H9 (cell line): ENCODE measurements around the gene TINAG. TPM values are rescaled to one million over a fixed set of nuclear protein-coding genes. Genes with fewer than 3 reads are reported as not detected.

Experiments used
- DNase-seq: peaks from one replicate; pipeline ENCODE4 v3.0.0-alpha.2; 2017
- H2AFZ ChIP-seq: one replicate; pipeline ENCODE4 v1.6.1; 2013; ENCODE audit warnings: mild to moderate bottlenecking, low read length, control low read depth, moderate library complexity
- H2AK5ac ChIP-seq: 2 replicates; pipeline ENCODE4 v1.6.1; 2013; ENCODE audit warnings: low read length, control low read depth, mixed read lengths; ENCODE audit not compliant: insufficient read length
- H2BK120ac ChIP-seq: one replicate; pipeline ENCODE4 v1.6.1; 2013; ENCODE audit warnings: low read depth, mild to moderate bottlenecking, low read length, control low read depth, inconsistent platforms; ENCODE audit not compliant: poor library complexity, severe bottlenecking
- H2BK12ac ChIP-seq: 2 replicates; pipeline ENCODE4 v1.6.1; 2013; ENCODE audit warnings: low read length, control low read depth, mixed read lengths, low read depth; ENCODE audit not compliant: insufficient read length
- H2BK15ac ChIP-seq: 2 replicates; pipeline ENCODE4 v1.6.1; 2013; ENCODE audit warnings: low read depth, low read length, control low read depth
- H2BK20ac ChIP-seq: one replicate; pipeline ENCODE4 v1.6.1; 2013; ENCODE audit warnings: low read depth, mild to moderate bottlenecking, low read length, control low read depth, inconsistent platforms; ENCODE audit not compliant: poor library complexity, severe bottlenecking
- H2BK5ac ChIP-seq: 2 replicates; pipeline ENCODE4 v1.6.1; 2013; ENCODE audit warnings: low read length, control low read depth, mixed read lengths; ENCODE audit not compliant: insufficient read length
- H3K14ac ChIP-seq: 2 replicates; pipeline ENCODE4 v1.6.1; 2013; ENCODE audit warnings: low read length, control low read depth; ENCODE audit not compliant: insufficient read depth
- H3K18ac ChIP-seq: 2 replicates; pipeline ENCODE4 v1.6.1; 2013; ENCODE audit warnings: low read depth, mild to moderate bottlenecking, mixed read lengths, low read length, control low read depth; ENCODE audit not compliant: insufficient read length
- H3K23ac ChIP-seq: 2 replicates; pipeline ENCODE4 v1.6.1; 2013; ENCODE audit warnings: low read length, control low read depth, mixed read lengths, low read depth; ENCODE audit not compliant: insufficient read length
- H3K23me2 ChIP-seq: 2 replicates; pipeline ENCODE4 v1.6.1; 2013; ENCODE audit warnings: low read depth, mild to moderate bottlenecking, mixed read lengths, low read length, control low read depth; ENCODE audit not compliant: insufficient read length, poor library complexity, severe bottlenecking
- H3K27ac ChIP-seq: 2 replicates; pipeline ENCODE4 v1.5.1; 2013; ENCODE audit warnings: low read length, control low read depth, mixed read lengths, low read depth; ENCODE audit not compliant: insufficient read length
- H3K27me3 ChIP-seq: 2 replicates; pipeline ENCODE4 v1.6.1; 2013; ENCODE audit warnings: low read length, control low read depth, inconsistent platforms; ENCODE audit not compliant: insufficient read depth
- H3K4ac ChIP-seq: 2 replicates; pipeline ENCODE4 v1.6.1; 2013; ENCODE audit warnings: low read depth, mild to moderate bottlenecking, control low read depth, inconsistent platforms, low read length, moderate library complexity
- H3K4me1 ChIP-seq: 2 replicates; pipeline ENCODE4 v1.6.1; 2013; ENCODE audit warnings: low read length, control low read depth, inconsistent platforms; ENCODE audit not compliant: insufficient read depth
- H3K4me2 ChIP-seq: 2 replicates; pipeline ENCODE4 v1.6.1; 2013; ENCODE audit warnings: low read length, control low read depth, mixed read lengths; ENCODE audit not compliant: insufficient read length, insufficient read depth
- H3K56ac ChIP-seq: 2 replicates; pipeline ENCODE4 v1.6.1; 2013; ENCODE audit warnings: low read depth, mild to moderate bottlenecking, mixed read lengths, low read length, control low read depth; ENCODE audit not compliant: insufficient read length
- H3K79me1 ChIP-seq: 2 replicates; pipeline ENCODE4 v1.6.1; 2013; ENCODE audit warnings: low read depth, mild to moderate bottlenecking, moderate library complexity, low read length, control low read depth, inconsistent platforms; ENCODE audit not compliant: insufficient read depth, poor library complexity, severe bottlenecking
- H3K79me2 ChIP-seq: 2 replicates; pipeline ENCODE4 v1.6.1; 2013; ENCODE audit warnings: low read length, control low read depth, inconsistent platforms; ENCODE audit not compliant: insufficient read depth
- H3K9ac ChIP-seq: 2 replicates; pipeline ENCODE4 v1.6.1; 2013; ENCODE audit warnings: low read length, control low read depth, mixed read lengths; ENCODE audit not compliant: insufficient read length; ENCODE audit errors: extremely low read depth
- H3K9me3 ChIP-seq: one replicate; pipeline ENCODE4 v1.6.1; 2013; ENCODE audit warnings: low read depth, low read length, inconsistent platforms; ENCODE audit not compliant: control insufficient read depth
- H3T11ph ChIP-seq: one replicate; pipeline ENCODE4 v1.6.1; 2013; ENCODE audit warnings: mild to moderate bottlenecking, low read length, control low read depth, inconsistent platforms
- H4K20me1 ChIP-seq: one replicate; pipeline ENCODE4 v1.6.1; 2013; ENCODE audit not compliant: control insufficient read depth, insufficient read length, insufficient read depth
- H4K5ac ChIP-seq: 2 replicates; pipeline ENCODE4 v1.6.1; 2013; ENCODE audit warnings: low read depth, mild to moderate bottlenecking, mixed read lengths, low read length, control low read depth; ENCODE audit not compliant: insufficient read length
- H4K8ac ChIP-seq: replicated peaks from 2 replicates; pipeline ENCODE4 v1.6.1; 2013; ENCODE audit warnings: low read length, control low read depth, mixed read lengths, low read depth; ENCODE audit not compliant: insufficient read length
- H4K91ac ChIP-seq: 2 replicates; pipeline ENCODE4 v1.6.1; 2013; ENCODE audit warnings: low read depth, mild to moderate bottlenecking, moderate library complexity, mixed read lengths, low read length, control low read depth; ENCODE audit not compliant: insufficient read length
- H3K27ac Mint-ChIP-seq, 3 experiments: 2 replicates in 2 of 3; 3 replicates in 1 of 3; pipeline ENCODE4 v1.8.0; 2020 to 2021; ENCODE audit warnings: mixed read lengths in 3 of 3, mild to moderate bottlenecking in 1 of 3, moderate library complexity in 1 of 3
- H3K27me3 Mint-ChIP-seq: 2 replicates; pipeline ENCODE4 v1.8.0; 2021; ENCODE audit warnings: low read depth, mild to moderate bottlenecking, moderate library complexity, mixed read lengths
- H3K36me3 Mint-ChIP-seq, 3 experiments: 2 replicates in 2 of 3; 3 replicates in 1 of 3; pipeline ENCODE4 v1.8.0; 2020 to 2021; ENCODE audit warnings: low read depth in 3 of 3, mixed read lengths in 3 of 3; ENCODE audit not compliant: insufficient read depth in 1 of 3
- H3K4me1 Mint-ChIP-seq, 2 experiments: 2 replicates each; pipeline ENCODE4 v1.8.0; 2020; ENCODE audit warnings: mixed read lengths in 2 of 2
- H3K4me3 Mint-ChIP-seq, 2 experiments: 2 replicates in 1 of 2; 3 replicates in 1 of 2; pipeline ENCODE4 v1.8.0; 2020 to 2021; ENCODE audit warnings: mild to moderate bottlenecking in 2 of 2, mixed read lengths in 2 of 2, moderate library complexity in 1 of 2
- H3K9me3 Mint-ChIP-seq, 2 experiments: 2 replicates in 1 of 2; 3 replicates in 1 of 2; pipeline ENCODE4 v1.8.0; 2020; ENCODE audit warnings: mild to moderate bottlenecking in 2 of 2, mixed read lengths in 2 of 2, moderate library complexity in 1 of 2
- CTCF ChIP-seq: fragments of 200-600 bp; sonication (generic); conservative IDR thresholded peaks from 3 replicates; pipeline ENCODE4 v1.8.0; 2021; ENCODE audit warnings: antibody characterized with exemption, mild to moderate bottlenecking
- WGBS: extraction: QIAGEN DNeasy Blood & Tissue Kit; methylation state at CpG from one replicate; pipeline ENCODE4 v1.1.7; 2013; ENCODE audit warnings: missing lambda C conversion rate, low lambda C conversion rate, mixed read lengths; ENCODE audit not compliant: insufficient read length; ENCODE audit errors: extremely low coverage; 5-methylcytosine and 5-hydroxymethylcytosine counted together
- total RNA-seq: library from RNA; stranded (reverse); gene quantifications from 2 replicates; pipeline ENCODE4 v1.2.1, GENCODE V29; 2021

TINAG gene
- total RNA-seq, 1 experiment from 2014 or later: not detected

- Mint-ChIP-seq H3K4me3 (no peak overlapping the region), H3K27ac (no peak overlapping the region), H3K9me3 (no peaks in the 10 kb centered on the region; a peak in 1 of 5 replicates), H3K4me1 (no peaks in the 10 kb centered on the region), H3K36me3 (no peaks in the 10 kb centered on the region), H3K27me3 (no peaks in the 10 kb centered on the region)
- Histone ChIP-seq H3K9ac (no peak overlapping the region), H2AK5ac (no peak overlapping the region), H3K79me1 (no peaks in the 10 kb centered on the region), H3K14ac (no peak overlapping the region), H3K18ac (no peak overlapping the region), H2BK5ac (no peak overlapping the region), H4K91ac (no peak overlapping the region), H2AFZ (no peak overlapping the region), H3K4me1 (no peaks in the 10 kb centered on the region), H2BK120ac (no peak overlapping the region), H4K20me1 (no peaks in the 10 kb centered on the region), H3K23me2 (no peaks in the 10 kb centered on the region), H4K5ac (no peak overlapping the region), H3K4ac (no peak overlapping the region), H3T11ph (no peak overlapping the region), H3K23ac (no peak overlapping the region), H3K79me2 (no peaks in the 10 kb centered on the region), H3K4me2 (no peak overlapping the region), H3K27me3 (no peaks in the 10 kb centered on the region), H3K9me3 (no peaks in the 10 kb centered on the region), H4K8ac (no peak overlapping the region), H2BK12ac (no peak overlapping the region), H3K56ac (no peak overlapping the region), H3K27ac (no peak overlapping the region), H2BK15ac (no peak overlapping the region), H2BK20ac (no peak overlapping the region)
- TF ChIP-seq CTCF: no peak
- no peak for DNase-seq
- no CpG with 5 or more reads among the region's 1 CpG for WGBS
These were observed 12.6 kb downstream of the TINAG start for GRCh38 chr6:54320871-54321270.
